Esophagus mucosa (tissue), 1 donor: ENCODE data around the gene GRIK4. TPM values are rescaled to one million over a fixed set of nuclear protein-coding genes. Genes with fewer than 3 reads are reported as not detected.

Experiments used
- ATAC-seq: fragments of 200-7000 bp; cut with Tn5 transposase; one replicate; pipeline ENCODE4 v1.9.1; 2020
- total RNA-seq: library from RNA; stranded (reverse); gene quantifications from one replicate; pipeline ENCODE4 v1.2.4, GENCODE V29; 2023
- donor health status: DM: yes; HTN: yes; CAD: no.

The GRIK4 gene
- total RNA-seq, 1 donor from 2014 or later: 0.08 TPM

DNA sequence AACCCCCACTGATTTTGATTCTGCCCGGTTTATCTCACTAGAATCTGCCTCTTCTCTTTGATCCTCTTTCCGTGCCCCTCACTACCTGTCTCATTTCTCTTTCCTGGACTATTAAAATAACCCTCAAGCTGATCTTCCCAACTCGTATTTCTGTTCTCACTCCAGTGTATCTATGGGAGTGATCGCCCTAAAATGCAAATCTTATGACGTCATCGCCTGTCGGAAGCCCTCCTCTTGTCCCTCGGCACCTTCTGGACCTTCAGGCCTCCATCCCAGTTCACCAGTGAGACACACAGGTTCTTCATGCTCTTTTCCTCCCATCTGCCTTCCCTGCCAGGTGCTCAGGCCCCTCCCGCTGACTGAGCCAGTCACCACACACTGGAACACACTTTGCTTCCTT is 277.8 kb downstream of the GRIK4 start:
- no peak for ATAC-seq

DNA sequence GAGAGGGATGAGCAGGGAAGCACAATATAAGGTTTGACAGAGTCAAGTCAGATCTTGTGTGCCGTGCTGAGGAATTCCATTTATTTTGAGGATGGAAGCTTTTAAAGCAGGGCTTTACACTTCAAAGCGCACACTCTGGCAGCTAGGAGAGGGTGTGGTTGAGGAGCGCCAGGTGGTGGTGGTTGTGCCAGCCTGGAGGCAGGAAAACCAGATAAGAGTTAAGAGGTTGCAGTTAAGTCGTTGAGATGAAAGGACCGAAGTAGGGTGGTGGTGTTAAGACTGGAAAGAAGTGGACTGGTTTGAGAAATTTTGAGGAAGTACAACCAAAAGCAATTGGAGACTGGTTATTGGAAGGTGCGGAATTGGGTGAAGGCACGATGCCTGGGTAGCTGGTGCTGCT is 280.8 kb downstream of the GRIK4 start:
- ATAC-seq: no peak

DNA sequence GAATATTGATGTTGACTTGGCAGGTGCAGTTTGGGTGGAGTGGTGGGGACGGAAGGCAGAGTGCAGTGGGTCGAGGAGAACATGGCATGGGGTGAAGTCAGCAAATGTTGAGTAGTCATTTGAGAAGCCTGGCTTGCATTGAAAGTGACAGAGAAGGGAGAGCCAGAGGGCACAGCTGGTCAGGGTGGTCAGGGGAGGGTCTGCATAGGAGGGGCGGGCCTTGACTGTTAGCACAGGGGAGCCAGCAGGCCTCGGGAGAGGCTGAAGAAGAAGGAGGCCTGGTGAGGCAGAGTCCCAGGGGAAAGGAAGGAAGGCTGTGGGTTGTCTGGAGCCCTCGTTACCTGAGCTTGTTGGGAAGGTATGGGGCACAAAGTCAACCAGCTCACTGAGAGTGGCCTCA is 281.6 kb downstream of the GRIK4 start:
- ATAC-seq: no peak

- no peak for ATAC-seq
Measured at GRCh38 chr11:120793806-120794479, 282.4 kb downstream of the GRIK4 start.

GRCh38 chr11:120794748-120795147 is 283.2 kb downstream of the GRIK4 start:
- ATAC-seq: no peak

- ATAC-seq: no peak
Measured at GRCh38 chr11:120795185-120795584, 283.6 kb downstream of the GRIK4 start.

GRCh38 chr11:120797143-120797542 is 285.6 kb downstream of the GRIK4 start:
- ATAC-seq: no peak

- ATAC-seq: no peak
Measured at GRCh38 chr11:120798854-120799253, 287.3 kb downstream of the GRIK4 start.

DNA sequence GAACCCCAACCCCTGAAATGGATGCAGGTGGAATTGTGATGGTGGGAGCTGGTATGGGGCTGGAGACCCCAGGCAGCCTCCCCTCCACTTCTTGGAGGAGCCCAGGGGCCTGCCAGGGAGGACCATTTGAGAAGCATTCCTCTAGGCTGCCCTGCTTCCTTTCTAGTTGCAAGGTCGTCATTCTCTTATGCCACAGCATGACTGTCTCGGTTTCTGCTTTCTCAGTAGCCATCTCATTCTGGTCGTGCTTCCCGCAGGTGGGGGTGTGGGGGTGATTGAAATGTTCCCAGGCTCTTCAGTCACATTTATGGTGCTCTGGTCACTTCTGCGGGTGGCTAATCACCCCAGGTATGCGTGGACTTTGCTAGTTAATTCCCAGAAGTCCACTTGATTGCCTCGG is 288.7 kb downstream of the GRIK4 start:
- ATAC-seq: no peak

DNA sequence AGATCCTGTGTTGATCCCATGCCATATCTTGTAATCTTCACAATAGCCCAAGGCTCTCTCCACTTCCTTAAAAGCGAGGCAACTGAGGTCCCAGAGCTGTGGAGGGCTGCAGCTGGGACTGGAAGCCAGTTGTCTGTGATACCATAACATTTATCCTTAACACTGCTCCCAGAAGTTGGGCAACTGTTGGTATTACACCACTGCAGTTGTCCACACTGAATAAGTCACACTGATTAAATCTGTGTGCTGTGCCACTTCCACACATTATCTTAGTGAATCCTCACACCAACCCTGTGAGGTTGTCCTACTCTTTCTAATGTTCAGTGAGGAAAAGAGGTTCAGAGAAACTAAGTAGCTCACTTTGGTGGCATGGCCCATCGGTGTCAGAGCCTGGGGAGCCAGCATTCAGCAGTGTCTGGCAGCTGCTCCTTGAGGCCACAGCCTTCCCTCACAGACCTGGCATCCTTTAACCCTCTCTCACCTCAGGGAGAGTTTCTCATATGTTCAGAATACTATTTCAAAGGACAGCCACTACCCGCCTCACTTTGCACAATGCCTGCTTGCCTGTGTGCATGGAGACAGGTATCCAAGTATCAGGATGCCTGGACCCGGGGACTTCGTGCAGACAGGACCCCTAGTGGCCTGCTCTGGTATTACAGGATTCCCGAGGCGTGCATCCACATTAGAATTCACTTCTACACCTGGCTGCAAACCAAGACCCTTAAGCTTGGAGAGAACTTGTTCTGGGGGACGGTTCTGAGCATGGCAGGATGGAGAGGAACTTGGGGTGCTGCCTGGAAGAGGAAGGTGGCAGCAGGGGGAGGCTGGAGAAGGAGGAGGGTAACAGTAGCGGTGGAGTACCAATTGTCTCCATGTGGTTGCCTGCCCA is 290.5 kb downstream of the GRIK4 start:
- peak; percentile 82 for ATAC-seq

DNA sequence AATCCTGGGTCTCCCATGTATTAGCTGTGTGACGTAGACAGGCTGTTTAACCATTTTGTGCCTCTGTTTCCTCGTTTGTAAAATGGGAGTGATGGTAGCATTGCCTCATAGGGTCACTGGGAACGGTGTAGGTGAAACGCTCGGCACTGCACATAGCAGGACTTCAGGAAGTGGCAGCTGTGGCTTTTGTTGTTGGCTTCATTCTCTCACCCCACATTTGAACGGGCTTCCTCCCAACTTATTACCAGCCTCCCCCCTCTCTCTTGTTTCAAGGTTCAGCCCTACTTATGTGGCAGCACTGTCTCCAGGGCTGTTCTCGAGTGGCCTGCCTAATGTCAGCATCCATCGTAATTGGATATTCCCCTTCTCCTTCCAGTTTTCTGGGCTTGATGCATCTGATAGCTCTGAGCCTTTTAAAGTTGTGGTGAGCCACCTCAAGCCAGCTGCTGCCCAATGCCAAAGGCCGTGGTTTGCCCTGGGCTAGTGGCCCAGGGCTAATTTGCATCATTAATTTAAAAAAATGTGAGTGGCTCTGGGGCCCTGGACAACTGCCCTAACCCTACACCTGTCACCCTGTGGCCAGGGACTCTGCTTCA is 294.5 kb downstream of the GRIK4 start:
- ATAC-seq: no peak

DNA sequence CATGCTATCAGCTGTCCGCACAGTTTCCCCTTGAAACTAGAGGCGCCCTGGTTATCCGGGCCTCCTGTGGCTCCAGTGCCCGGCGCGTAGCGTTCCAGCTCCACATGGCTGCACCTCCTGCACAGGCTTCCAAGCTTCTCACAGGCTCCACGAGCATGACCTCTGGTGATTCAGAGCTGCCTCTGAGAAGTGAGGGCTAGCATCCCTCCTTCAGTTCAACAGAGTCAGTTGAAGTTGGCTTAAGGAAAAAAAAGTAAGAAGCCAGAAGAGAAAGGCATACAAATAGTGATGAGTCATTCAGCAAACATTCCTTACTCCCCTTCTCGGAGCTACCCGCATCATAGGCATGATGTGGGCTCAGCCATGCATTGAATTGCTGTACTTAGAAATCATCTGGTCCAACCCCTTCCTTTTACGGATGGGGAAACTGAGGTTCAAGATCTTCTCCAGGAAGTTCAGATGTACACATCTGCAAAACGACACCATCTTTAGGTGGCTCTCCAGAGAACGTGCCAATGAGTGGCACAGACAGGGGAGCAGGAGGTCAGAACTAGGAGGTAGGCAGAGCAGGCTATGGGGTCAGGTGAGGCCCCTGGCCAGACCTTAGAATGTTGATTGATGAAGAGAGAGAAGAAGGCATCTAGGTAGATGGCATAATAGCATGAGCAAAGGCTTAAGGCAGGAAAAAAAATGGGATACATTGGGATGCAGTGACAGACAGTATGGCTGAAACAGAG is 296.0 kb downstream of the GRIK4 start:
- peak; percentile 44 for ATAC-seq

DNA sequence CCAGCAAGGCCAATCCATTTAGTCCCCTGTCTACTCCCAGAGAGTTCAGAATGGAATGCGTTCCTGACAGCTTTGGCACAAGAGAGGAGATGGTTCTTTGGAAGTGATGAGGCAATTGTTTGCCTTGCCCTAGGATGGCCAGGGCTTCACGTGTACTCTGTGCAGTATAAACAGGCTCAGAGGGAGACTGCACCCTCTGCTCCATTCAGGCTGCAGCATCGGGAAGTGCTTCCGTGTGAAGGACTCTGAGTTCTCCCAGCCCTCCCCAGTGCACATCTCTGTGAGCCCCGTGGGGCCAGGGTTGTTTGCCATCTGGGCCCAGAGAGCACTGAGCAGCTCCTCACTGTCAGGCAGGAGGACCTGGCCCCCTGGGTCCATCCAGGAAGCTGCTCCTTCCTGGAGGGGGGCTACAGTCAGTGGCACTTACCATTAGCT is 297.1 kb downstream of the GRIK4 start:
- no peak for ATAC-seq

- ATAC-seq: no peak
Measured at GRCh38 chr11:120810251-120810650, 298.7 kb downstream of the GRIK4 start.

DNA sequence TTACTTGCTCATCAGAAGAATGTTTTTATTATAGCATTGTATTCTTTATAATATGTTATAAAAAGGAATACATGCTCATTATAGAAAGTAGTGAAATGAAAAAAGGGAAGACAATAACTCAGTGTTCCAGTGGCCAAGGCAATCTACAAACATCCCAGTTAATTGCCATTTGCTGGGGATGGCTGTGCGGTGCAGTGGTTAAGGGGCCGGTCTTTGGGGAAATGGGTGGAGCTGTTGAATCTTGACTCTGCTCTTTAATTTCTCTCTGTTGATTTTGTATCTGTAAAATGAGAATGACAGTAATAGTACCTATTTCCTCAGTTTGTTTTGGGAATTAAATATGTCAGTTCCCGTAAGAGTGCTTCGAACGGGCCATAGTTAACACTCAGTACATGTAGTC is 299.7 kb downstream of the GRIK4 start:
- no peak for ATAC-seq

- ATAC-seq: no peak
Measured at GRCh38 chr11:120811731-120812130, 300.2 kb downstream of the GRIK4 start.

DNA sequence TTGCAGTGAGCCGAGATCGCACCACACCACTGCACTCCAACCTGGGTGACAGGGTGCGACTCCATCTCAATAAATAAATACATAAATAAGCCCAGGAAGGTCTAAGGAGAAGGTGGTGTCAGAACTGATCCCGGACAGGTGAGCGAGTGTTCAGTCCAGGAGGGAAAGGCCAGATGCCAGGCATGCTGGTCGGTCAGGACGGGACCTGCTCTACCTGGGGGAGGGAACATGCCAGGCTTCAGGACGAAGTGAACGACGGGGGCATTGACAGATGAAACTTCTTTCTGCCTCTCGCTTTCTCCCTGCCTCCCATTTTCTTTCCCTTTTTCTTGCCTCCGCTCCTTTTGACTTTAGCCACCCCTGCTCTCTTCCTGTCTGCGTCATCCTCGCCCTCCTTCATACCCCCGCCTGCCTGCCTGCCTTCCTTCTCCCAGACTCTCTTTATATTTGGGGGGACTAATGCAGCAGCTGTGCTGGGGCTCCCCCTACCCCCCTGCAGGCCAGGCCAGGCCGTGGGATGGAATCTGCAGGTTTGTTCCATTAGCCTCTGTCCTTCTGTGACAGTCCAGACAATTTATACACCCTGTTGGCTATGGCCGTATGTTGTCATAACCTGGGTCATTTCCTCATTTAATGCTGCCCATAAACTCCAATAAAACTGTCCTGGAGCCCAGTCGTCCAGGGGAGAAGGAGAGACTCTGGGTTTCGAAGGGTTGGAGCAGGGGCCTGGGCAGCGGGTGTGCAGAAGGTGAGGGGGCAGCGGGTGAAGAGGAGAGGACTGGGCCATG is 303.2 kb downstream of the GRIK4 start:
- no peak for ATAC-seq

DNA sequence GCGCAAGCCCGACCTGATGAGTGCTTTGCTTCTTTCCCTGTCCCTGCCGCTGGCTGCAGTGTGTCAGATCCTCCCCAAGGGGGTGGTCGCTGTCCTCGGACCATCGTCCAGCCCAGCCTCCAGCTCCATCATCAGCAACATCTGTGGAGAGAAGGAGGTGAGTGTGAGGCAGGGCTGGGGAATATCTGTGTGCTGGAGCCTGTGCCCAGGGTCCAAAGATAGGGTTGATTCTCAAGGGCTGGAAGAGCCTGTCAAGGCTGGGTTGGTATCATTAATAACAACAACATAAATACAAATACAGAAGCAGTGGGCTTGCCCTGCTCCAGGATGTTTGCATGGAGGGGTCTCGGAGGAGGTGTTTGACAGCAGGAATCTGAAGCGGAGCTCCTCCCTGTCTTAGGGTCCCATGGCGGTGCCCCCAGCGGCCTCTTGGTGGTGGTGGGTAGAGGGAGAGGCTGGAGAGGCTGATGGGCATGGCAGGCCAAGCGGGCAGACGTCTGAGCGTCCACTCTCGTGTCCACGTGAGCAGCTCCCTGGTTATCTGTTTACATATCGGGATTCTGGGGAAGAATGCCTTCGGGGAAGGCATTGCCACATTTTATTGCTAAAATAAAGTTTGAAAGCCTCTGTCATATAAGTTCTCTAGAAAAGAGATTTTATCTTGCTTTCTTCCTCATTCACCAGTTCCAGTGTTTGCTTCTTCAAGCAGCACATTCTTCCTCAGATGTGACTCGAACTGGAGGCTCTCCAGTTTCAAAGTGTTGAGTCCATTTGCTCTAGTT is 304.0 kb downstream of the GRIK4 start:
- no peak for ATAC-seq

DNA sequence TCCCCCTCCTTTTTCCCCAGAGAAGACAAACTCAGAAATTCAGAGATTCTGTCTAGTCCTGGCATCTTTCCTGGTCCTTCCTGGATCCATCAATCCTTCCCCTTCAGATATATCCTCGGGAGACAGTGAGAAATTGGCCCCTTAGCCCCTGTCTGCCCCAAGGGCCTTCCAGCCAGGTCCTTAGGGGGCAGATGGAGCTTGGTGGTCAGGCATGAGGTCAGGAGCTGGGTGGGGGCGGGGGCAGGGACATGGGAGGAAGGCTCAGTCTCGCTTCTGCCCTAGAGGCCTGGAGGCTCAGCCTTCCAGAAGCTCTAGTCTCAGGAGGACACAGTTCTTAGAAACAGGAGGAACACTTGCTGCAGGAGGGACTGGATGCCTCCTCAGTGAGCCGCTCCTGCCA is 304.6 kb downstream of the GRIK4 start:
- no peak for ATAC-seq

- no peak for ATAC-seq
Measured at GRCh38 chr11:120816711-120817110, 305.2 kb downstream of the GRIK4 start.

DNA sequence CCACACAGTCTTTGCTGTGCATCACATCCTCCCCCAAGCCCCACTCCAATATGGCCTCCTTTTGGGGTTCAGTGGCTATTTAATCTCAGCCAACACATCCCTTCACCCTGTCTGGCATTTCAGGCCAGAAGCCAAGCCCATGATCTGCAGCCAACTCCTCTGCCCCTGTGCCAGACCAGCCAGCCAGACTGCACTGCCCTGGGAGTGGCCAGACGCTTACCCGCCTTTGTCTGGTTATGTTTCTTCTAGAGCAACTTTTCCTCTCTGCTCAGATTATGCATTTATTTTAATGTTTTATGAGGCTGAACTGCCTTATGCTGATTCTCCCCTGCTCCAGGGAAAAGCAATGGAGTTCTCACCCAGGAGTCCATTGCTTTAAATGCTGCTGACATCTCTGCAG is 305.6 kb downstream of the GRIK4 start:
- peak; percentile 30 for ATAC-seq
